Right lobe of liver (tissue), 6 donors: ENCODE data around the gene ALG1L2. TPM values are rescaled to one million over a fixed set of nuclear protein-coding genes. Genes with fewer than 3 reads are reported as not detected.
"Not testable (repeated sequence)": the region's sequence is repeated elsewhere in the genome, so short reads cannot be mapped to it uniquely, and the experiment has no call there.

Source experiments
- ATAC-seq, 4 donors: fragments of 200-7000 bp; cut with Tn5 transposase; one replicate each; pipeline ENCODE4 v1.9.1; 2020; ENCODE audit warnings: mild to moderate bottlenecking in 4 of 4, moderate library complexity in 4 of 4
- DNase-seq, 3 donors: peaks; one replicate each; pipeline ENCODE4 v3.0.0-alpha.2; 2020
- H3K27ac ChIP-seq, 3 donors: fragments of 200-600 bp; one replicate each; pipeline ENCODE4 v1.8.0; 2022
- H3K27me3 ChIP-seq, 2 donors: fragments of 200-600 bp; one replicate each; pipeline ENCODE4 v1.8.0; 2022
- H3K36me3 ChIP-seq, 4 donors: fragments of 200-600 bp; sonication (generic) in 1 of 4; one replicate each; pipeline versions ENCODE4 v1.5.1 to v1.8.0; 2017 to 2022; ENCODE audit warnings: control low read depth in 1 of 4
- H3K4me1 ChIP-seq, 4 donors: fragments of 200-600 bp; sonication (generic) in 1 of 4; one replicate each; pipeline versions ENCODE4 v1.5.1 to v1.8.0; 2017 to 2022; ENCODE audit warnings: control low read depth in 1 of 4
- H3K4me3 ChIP-seq, 3 donors: fragments of 200-600 bp; one replicate each; pipeline ENCODE4 v1.8.0; 2022
- H3K9me3 ChIP-seq, 4 donors: fragments of 200-600 bp; sonication (generic) in 1 of 4; one replicate each; pipeline versions ENCODE4 v1.5.1 to v1.8.0; 2017 to 2022; ENCODE audit warnings: control low read depth in 1 of 4
- CTCF ChIP-seq, 4 donors: fragments of 200-600 bp in 3 of 4; fragments of 450-650 bp in 1 of 4; IDR thresholded peaks; one replicate each; pipeline versions ENCODE4 v1.5.1 to v1.8.0; 2016 to 2022; ENCODE audit warnings: antibody characterized with exemption in 4 of 4, mild to moderate bottlenecking in 2 of 4
- POLR2A ChIP-seq: fragments of 450-650 bp; IDR thresholded peaks from one replicate; pipeline ENCODE4 v1.6.1; 2017; ENCODE audit warnings: antibody characterized with exemption, mild to moderate bottlenecking
- WGBS: methylation state at CpG from one replicate; pipeline ENCODE4 v1.1.6; 2018; ENCODE audit warnings: low coverage, low lambda C conversion rate; ENCODE audit not compliant: insufficient coverage; ENCODE audit errors: missing lambda C conversion rate; 5-methylcytosine and 5-hydroxymethylcytosine counted together
- intact Hi-C, 2 donors: fragments of 100-400 bp; cut with DNase I; formaldehyde crosslinking; loops; one replicate each; pipeline versions ENCODE4 v1.11.2 to v1.14.1; 2022
- long read RNA-seq: library from polyadenylated mRNA; unstranded; transcript quantifications from one replicate; pipeline ENCODE4 v2.0.0, GENCODE V29; 2019
- total RNA-seq, 6 experiments: library from RNA; depleted of rRNA in 2 of 6; stranded (reverse); fragments of >200 nt in 2 of 6; fragmentation: NEBNext Ultra II Directional in 3 of 6; extraction: Animal tissue kit (Norgen Biotek cat#: 25700) in 3 of 6; gene quantifications; one replicate each; pipeline versions ENCODE4 v1.1.0 to v1.2.4, GENCODE V29; 2016 to 2023
- donor health status: DM: no; HTN: yes; CAD: no.
- donor health status: DM: no; HTN: no; CAD: no.
- donor health status: DM: no; HTN: no; CAD: no.
- donor health status: DM: no; HTN: yes; CAD: no.
- donor health status: DM: no; HTN: yes; CAD: no.

The ALG1L2 gene
- 1 to 10 TPM in 1 of 6 experiments, under 1 TPM in 1, not detected in 4; 0.61 to 1.3 TPM for total RNA-seq
- long read RNA-seq, result 0 reads

GRCh38 chr3:130081351-130081881 is at the start of gene ALG1L2:
ALG1L2 (plus strand) TSS chr3:130081831; CDS start chr3:130082017, 186 bp downstream.
- Histone ChIP-seq H3K9me3 (no peaks in the 10 kb centered on the region), H3K36me3 (no peaks in the 10 kb centered on the region), H3K4me1 (no peaks in the 10 kb centered on the region), H3K27me3 (no peaks in the 10 kb centered on the region), H3K4me3 (no peak within 1 kb of the TSS), H3K27ac (no peak within 1 kb of the TSS)
- DNase-seq (no peak), ATAC-seq (peak in 3 of 4 donors; percentile 45 to 82 (median 53))
- WGBS, result 21% methylated on average over 7 of the region's 7 CpGs
- intact Hi-C loops, result no loop called here
- TF ChIP-seq POLR2A, result no peak
- TF ChIP-seq CTCF (IDR thresholded peaks at IDR 0.05), result no peak

- intact Hi-C loops, H3K4me3 ChIP-seq, H3K9me3 ChIP-seq, H3K4me1 ChIP-seq, H3K27me3 ChIP-seq, ATAC-seq, H3K36me3 ChIP-seq, H3K27ac ChIP-seq, DNase-seq: not testable (repeated sequence)
- WGBS, result 58% methylated on average over 11 of the region's 13 CpGs
Measured at GRCh38 chr3:130037126-130037815, 44.4 kb upstream of the ALG1L2 start.

DNA sequence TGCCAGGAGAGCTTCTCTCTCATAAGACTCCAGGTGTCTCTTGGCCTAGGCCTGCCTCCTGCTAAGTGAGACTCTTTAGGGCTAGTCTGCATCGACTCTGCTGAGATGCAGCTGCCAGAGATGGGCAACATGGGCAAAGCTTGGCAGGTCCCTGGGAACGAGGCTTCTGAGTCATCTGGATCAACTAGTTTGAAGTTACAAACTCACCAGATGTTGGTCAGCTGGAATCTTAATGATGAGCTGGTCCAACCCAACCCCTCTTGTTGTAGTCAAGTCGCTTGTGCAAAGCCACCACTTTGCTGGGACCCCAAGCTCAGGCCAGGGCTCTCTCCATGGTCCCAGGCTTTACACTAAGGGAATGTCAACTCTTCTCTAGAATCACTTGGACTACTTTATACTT is 38.9 kb upstream of the ALG1L2 start:
- H3K4me1 ChIP-seq, ATAC-seq, intact Hi-C loops, H3K27me3 ChIP-seq, H3K9me3 ChIP-seq, H3K4me3 ChIP-seq, H3K27ac ChIP-seq, DNase-seq, H3K36me3 ChIP-seq: not testable (repeated sequence)
- 100% methylated on average over 1 of the region's 3 CpGs for WGBS

DNA sequence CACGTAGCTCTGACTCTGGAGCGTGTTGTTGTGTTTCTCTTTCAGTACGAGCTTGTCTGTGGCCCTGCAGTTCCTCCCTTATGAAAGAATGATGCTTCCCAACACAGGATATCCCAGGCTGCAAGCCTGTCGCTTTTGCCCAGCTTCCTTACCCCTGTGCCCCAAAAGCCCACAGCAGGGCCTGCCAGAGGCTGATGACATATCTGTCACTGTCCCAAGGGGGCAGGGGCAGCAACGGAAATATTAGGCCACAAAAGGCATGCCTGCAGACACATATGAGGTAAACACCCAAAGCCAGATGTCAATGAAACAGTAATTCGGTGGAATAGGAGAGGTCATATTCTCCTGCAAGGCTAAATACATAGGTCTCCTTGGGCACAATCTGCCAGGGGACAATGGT is 38.0 kb upstream of the ALG1L2 start:
- intact Hi-C loops, result not testable (repeated sequence)

GRCh38 chr3:130044370-130044769 is 37.3 kb upstream of the ALG1L2 start:
- WGBS, result 74% methylated on average over 7 of the region's 11 CpGs
- Histone ChIP-seq H3K27ac (no peak overlapping the region), H3K9me3 (no peaks in the 10 kb centered on the region), H3K27me3 (no peaks in the 10 kb centered on the region), H3K4me3 (no peak overlapping the region), H3K4me1 (no peaks in the 10 kb centered on the region), H3K36me3 (no peaks in the 10 kb centered on the region)
- TF ChIP-seq POLR2A, result no peak
- no peak for TF ChIP-seq CTCF (IDR thresholded peaks at IDR 0.05)
- ATAC-seq (no peak), DNase-seq (no peak)
- intact Hi-C loops, result no loop called here

More for the DNA sequence above, 38.0 kb upstream of the ALG1L2 start:
- H3K36me3 ChIP-seq, H3K4me3 ChIP-seq, H3K27ac ChIP-seq, H3K4me1 ChIP-seq, ATAC-seq, DNase-seq, H3K9me3 ChIP-seq, H3K27me3 ChIP-seq: not testable (repeated sequence)
- 52% methylated on average over 5 of the region's 6 CpGs for WGBS

GRCh38 chr3:130048726-130049125 is 32.9 kb upstream of the ALG1L2 start:
- H3K4me1 ChIP-seq, result no peaks in the 10 kb centered on the region
- no peak for TF ChIP-seq CTCF (IDR thresholded peaks at IDR 0.05)
- TF ChIP-seq POLR2A, result no peak
- DNase-seq (no peak), ATAC-seq (no peak)
- no peak overlapping the region for H3K4me3 ChIP-seq
- H3K36me3 ChIP-seq, result no peaks in the 10 kb centered on the region
- no peaks in the 10 kb centered on the region for H3K9me3 ChIP-seq
- H3K27me3 ChIP-seq, result no peaks in the 10 kb centered on the region
- WGBS, result 60% methylated on average over 6 of the region's 6 CpGs
- H3K27ac ChIP-seq, result no peak overlapping the region
- intact Hi-C loops, result no loop called here

DNA sequence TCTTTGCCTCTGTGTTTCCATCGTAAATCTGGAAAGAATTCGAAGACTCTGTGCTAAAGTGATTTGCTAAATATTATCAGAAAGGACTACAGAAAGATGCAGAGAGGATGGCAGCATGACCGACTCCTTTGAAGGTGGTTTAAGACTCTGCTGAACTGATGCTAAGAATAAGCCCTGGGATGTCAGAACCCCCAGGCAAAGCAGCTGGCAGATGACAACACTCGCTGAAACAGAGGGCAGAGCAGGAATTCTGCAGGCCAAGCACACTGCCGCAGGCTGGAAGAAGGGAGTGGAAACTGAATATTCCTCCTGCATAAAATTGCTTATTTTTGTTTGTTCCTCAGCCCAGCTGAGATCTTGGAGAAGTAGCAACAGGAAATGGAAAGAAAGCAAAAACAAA is 29.3 kb upstream of the ALG1L2 start:
- ATAC-seq, result not testable (repeated sequence)

DNA sequence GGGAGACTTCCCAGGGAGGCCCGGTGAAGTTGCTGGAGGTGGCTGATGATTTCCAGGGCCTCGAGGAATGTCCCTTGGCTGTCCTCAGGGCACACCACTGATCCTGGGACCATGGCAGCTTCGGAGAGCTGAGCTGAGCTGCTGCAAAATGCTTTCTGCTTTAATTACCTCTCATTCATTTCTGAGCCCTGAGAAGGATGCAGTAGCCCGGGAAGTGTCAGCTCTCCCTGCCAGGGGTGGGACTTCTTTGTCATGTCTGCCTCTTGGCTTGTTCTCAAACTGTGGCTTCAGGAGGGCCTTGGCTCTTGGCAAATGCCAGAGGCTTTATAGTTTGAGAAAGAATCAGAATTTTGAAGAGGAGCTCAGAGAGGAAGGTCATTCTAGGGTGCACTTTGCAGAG is 28.7 kb upstream of the ALG1L2 start:
- H3K9me3 ChIP-seq, intact Hi-C loops, H3K27ac ChIP-seq, DNase-seq, H3K4me3 ChIP-seq, ATAC-seq, H3K4me1 ChIP-seq, H3K27me3 ChIP-seq, H3K36me3 ChIP-seq: not testable (repeated sequence)
- WGBS, result 13% methylated on average over 1 of the region's 4 CpGs

More for the DNA sequence above, 29.3 kb upstream of the ALG1L2 start:
- DNase-seq, H3K4me3 ChIP-seq, H3K27ac ChIP-seq, intact Hi-C loops, H3K36me3 ChIP-seq, H3K9me3 ChIP-seq, H3K27me3 ChIP-seq, H3K4me1 ChIP-seq: not testable (repeated sequence)
- 85% methylated on average over 4 of the region's 5 CpGs for WGBS
